Adrenal gland (tissue), 12 donors: ENCODE measurements around the gene TIGD1. TPM values are rescaled to one million over a fixed set of nuclear protein-coding genes. Genes with fewer than 3 reads are reported as not detected.
A peak's percentile ranks its signal among the peaks of the same experiment; 100 is the strongest.

Source experiments
- DNase-seq, 7 donors: peaks; one replicate each; pipeline ENCODE4 v3.0.0-alpha.2; 2019 to 2020
- H3K27ac ChIP-seq, 5 donors: fragments of 200-600 bp; sonication (generic) in 4 of 5; 1 replicate in 3 of 5; 2 replicates in 2 of 5; pipeline versions ENCODE4 v1.5.1 to v1.8.0; 2016 to 2020; ENCODE audit warnings: mild to moderate bottlenecking in 1 of 5
- H3K27me3 ChIP-seq: fragments of 200-600 bp; 2 replicates; pipeline ENCODE4 v1.8.0; 2021
- H3K36me3 ChIP-seq, 2 donors: fragments of 200-600 bp; replicated peaks in 1 of 2; 1 replicate in 1 of 2; 2 replicates in 1 of 2; pipeline versions ENCODE4 v1.5.1 to v1.8.0; 2018 to 2022
- H3K4me1 ChIP-seq, 2 donors: fragments of 200-600 bp; replicated peaks in 1 of 2; 1 replicate in 1 of 2; 2 replicates in 1 of 2; pipeline versions ENCODE4 v1.5.1 to v1.8.0; 2018 to 2021
- H3K4me3 ChIP-seq, 4 donors: fragments of 200-600 bp; sonication (generic) in 3 of 4; one replicate each; pipeline ENCODE4 v1.5.1; 2016 to 2018
- H3K9me3 ChIP-seq, 3 donors: fragments of 200-600 bp; sonication (generic) in 1 of 3; replicated peaks in 1 of 3; 1 replicate in 2 of 3; 2 replicates in 1 of 3; pipeline versions ENCODE4 v1.5.1 to v1.8.0; 2016 to 2021
- POLR2A ChIP-seq, 2 donors: fragments of 450-650 bp; IDR thresholded peaks; one replicate each; pipeline ENCODE4 v1.6.1; 2017; ENCODE audit warnings: antibody characterized with exemption in 2 of 2, mild to moderate bottlenecking in 2 of 2, moderate library complexity in 1 of 2
- WGBS, 4 donors: extraction: QIAGEN DNeasy Blood & Tissue Kit in 2 of 4; methylation state at CpG; one replicate each; pipeline versions ENCODE4 v1.1.5 to v1.1.7; 2013 to 2017; 5-methylcytosine and 5-hydroxymethylcytosine counted together
- intact Hi-C, 2 donors: fragments of 100-400 bp; cut with DNase I; formaldehyde crosslinking; loops; one replicate each; pipeline versions ENCODE4 v1.14.1 to v1.15.0; 2022 to 2023
- polyA plus RNA-seq, 3 donors: library from polyadenylated mRNA; stranded (reverse); fragments of 200-250 nt in 2 of 3; fragments of 350-450 nt in 1 of 3; fragmentation: Illumina TruSeq in 1 of 3; extraction: RNeasy Lipid Tissue Mini Kit (QIAGEN cat#74804) in 1 of 3; gene quantifications; one replicate each; pipeline ENCODE4 v1.2.3, GENCODE V29; 2013 to 2014
- total RNA-seq, 9 donors: library from RNA; depleted of rRNA in 4 of 9; stranded (reverse); fragments of >200 nt in 4 of 9; fragments of 120-200 nt in 1 of 9; fragmentation: NEBNext Ultra II Directional in 1 of 9; extraction: Animal tissue kit (Norgen Biotek cat#: 25700) in 1 of 9; gene quantifications; one replicate each; pipeline versions ENCODE4 v1.1.0 to v1.2.4, GENCODE V29; 2013 to 2023
- TF ChIP-seq, protein P1 (sequence below), 6 experiments: fragments of 450-650 bp in 4 of 6; fragments of 200-600 bp in 2 of 6; sonication (generic) in 1 of 6; IDR thresholded peaks; 1 replicate in 5 of 6; 2 replicates in 1 of 6; pipeline versions ENCODE4 v1.5.1 to v1.8.0; 2016 to 2021; ENCODE audit warnings: antibody characterized with exemption in 6 of 6, mild to moderate bottlenecking in 2 of 6, moderate library complexity in 1 of 6
- donor health status: healthy with polysubstance abuse.
- donor health status: Bipolar disorder and iron deficiency.
- donor health status: DM: yes; HTN: yes; CAD: no.
- donor health status: DM: no; HTN: no; CAD: no.
- donor health status: DM: no; HTN: no; CAD: no.
- donor health status: DM: yes; HTN: yes; CAD: no.

The TIGD1 gene
- total and polyA plus RNA-seq, 12 donors = 2.2 to 20.5 (median 4.4) TPM

DNA sequence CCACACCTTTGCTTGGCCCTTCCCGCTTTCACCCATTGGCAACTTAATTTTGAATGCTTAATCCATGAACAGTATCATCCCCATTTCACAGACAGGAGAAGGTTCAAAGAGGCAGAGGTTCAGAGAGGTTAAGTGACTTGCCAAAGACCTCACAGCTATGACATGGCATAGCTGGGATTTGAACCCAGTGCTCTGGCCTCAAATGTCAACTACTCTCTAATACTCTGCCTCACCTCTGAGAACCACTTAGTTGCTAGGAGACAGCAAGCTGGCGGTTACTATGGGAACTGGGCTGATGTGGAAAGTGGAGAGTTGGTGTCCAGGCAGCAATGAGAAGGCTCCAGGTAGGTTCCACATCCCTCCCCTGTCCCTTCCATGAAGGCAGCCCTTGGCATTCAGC lies 45.9 kb downstream of the TIGD1 start:
- no peak for TF ChIP-seq POLR2A (IDR thresholded peaks at IDR 0.05)
- TF ChIP-seq, protein P1, sequence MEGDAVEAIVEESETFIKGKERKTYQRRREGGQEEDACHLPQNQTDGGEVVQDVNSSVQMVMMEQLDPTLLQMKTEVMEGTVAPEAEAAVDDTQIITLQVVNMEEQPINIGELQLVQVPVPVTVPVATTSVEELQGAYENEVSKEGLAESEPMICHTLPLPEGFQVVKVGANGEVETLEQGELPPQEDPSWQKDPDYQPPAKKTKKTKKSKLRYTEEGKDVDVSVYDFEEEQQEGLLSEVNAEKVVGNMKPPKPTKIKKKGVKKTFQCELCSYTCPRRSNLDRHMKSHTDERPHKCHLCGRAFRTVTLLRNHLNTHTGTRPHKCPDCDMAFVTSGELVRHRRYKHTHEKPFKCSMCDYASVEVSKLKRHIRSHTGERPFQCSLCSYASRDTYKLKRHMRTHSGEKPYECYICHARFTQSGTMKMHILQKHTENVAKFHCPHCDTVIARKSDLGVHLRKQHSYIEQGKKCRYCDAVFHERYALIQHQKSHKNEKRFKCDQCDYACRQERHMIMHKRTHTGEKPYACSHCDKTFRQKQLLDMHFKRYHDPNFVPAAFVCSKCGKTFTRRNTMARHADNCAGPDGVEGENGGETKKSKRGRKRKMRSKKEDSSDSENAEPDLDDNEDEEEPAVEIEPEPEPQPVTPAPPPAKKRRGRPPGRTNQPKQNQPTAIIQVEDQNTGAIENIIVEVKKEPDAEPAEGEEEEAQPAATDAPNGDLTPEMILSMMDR (IDR thresholded peaks at IDR 0.05) = no peak
- no peaks in the 10 kb centered on the region for H3K27me3 ChIP-seq

DNA sequence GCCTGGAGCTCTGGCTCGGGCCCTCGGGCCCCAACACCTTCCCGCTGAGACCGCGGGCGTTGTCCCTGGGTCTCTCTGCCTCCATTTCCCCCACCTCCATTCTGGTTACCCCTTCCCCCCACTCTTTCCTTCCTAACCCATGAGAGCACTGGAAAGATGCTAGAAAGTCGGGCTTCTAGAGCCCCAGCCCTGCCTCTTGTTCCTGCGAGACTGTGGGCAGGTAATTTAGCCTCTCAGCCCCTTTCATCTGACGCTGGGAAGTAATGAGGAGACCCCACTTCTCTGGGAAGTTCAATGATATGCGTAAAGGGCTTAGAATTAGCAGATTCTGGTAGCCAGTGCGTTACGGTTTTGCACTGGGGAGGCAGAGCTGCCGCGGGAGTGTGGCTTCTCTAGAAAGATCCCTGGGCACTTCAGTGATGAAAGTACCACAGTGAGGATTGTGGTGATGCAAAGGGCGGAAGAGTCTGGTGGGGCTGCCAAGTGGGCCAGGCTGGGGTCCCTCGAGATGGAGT lies 46.5 kb downstream of the TIGD1 start:
- intact Hi-C loops = no loop called here
- no peak overlapping the region for H3K4me3 ChIP-seq
- H3K27me3 ChIP-seq = no peaks in the 10 kb centered on the region
- no peaks in the 10 kb centered on the region for H3K9me3 ChIP-seq
- TF ChIP-seq, protein P1 (IDR thresholded peaks at IDR 0.05) = no peak
- TF ChIP-seq POLR2A (IDR thresholded peaks at IDR 0.05) = no peak
- peak overlapping the region in 1 of 5 donors; percentile 44 for H3K27ac ChIP-seq
- WGBS, 4 donors = 59 to 68% (median 63%) methylated on average over 16 of the region's 16 CpGs
- no peaks in the 10 kb centered on the region for H3K36me3 ChIP-seq
- DNase-seq = no peak
- H3K4me1 ChIP-seq = peaks cover 16 to 27% of the 10 kb centered on the region in 2 donors

More for the DNA sequence above, 45.9 kb downstream of the TIGD1 start:
- Histone ChIP-seq H3K4me3 (no peak overlapping the region), H3K27ac (no peak overlapping the region), H3K9me3 (no peaks in the 10 kb centered on the region), H3K36me3 (no peaks in the 10 kb centered on the region), H3K4me1 (peaks cover 16 to 27% of the 10 kb centered on the region in 2 donors)
- intact Hi-C loops = no loop called here
- 64 to 90% (median 85%) methylated on average over 2 of the region's 2 CpGs for WGBS, 4 donors
- peak in 1 of 7 donors; percentile 67 for DNase-seq

DNA sequence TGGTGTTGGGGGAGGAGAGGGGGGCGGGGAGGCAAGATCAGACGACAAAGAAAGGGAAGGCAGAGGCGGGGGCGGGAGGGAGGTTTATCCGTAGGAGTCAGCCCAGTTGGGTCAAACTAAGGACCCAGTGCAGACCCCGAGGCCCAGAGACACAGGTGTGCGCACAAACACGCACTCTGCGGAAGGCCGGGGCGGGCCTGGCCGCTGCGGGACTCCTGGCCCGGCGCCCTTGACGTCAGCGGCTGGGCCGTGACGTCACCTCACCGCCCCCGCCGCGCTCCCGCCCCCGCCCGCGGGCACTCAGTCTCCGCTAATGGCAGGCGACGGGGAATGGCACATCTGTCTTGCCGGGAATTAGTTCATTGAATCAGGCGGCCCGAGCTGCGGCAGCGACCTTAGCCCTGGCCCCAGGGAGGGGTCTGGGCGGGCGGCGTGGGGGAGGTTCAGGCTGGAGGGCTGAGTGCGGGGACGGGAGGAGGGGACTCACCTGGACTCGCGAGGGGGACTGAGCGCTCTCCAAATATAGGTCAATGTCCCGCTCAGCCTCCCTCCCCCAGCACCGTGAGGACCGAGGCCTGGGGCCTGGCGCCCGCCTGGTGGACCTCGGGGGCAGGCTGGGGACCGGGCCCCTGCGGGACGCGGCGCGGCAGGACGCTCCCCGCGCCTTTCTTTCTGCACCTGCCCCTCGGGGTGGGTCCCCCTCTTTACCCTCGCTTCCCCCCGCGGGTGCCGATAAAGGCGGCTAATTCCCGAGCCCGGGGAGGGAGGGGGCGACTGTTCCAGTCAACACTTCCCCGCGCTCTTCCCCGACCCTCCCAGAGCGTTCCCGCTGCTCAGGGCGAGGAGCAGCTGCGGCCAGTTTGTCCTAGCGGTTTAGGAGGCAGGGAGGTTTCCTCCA lies 47.2 kb downstream of the TIGD1 start:
- Histone ChIP-seq H3K4me1 (peaks cover 16 to 27% of the 10 kb centered on the region in 2 donors), H3K36me3 (no peaks in the 10 kb centered on the region), H3K27ac (peak overlapping the region in 2 of 5 donors; percentile 44 to 89), H3K27me3 (no peaks in the 10 kb centered on the region), H3K4me3 (peak overlapping the region in 1 of 4 donors; percentile 52), H3K9me3 (no peaks in the 10 kb centered on the region)
- 15 to 47% (median 18%) methylated on average over 24 to 74 of the region's 75 CpGs for WGBS, 4 donors
- DNase-seq = peak; percentile 44 to 84 (median 68)
- intact Hi-C loops = no loop called here
- no peak for TF ChIP-seq POLR2A (IDR thresholded peaks at IDR 0.05)
- TF ChIP-seq, protein P1 (IDR thresholded peaks at IDR 0.05) = no peak

DNA sequence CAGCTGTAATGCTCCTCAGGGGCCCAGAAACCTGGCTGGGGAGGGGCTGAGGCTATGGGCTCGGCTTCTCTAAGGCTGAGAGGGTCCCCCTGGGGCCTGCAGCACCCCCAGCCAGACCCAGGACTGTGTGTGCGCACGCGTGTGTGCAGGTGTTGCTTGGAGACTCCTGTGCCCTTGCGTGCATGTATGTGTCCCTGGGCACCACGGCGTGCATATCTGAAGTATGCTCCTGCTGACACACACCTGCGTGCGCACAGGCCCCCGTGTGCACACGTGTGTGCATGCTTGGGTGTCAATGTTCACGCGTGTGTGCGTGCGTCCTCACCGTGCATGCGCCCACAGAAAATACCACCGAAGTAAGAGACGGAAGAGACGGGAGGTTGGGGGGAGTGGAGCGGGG lies 47.8 kb downstream of the TIGD1 start:
- Histone ChIP-seq H3K4me3 (peak overlapping the region in 1 of 4 donors; percentile 52), H3K9me3 (no peaks in the 10 kb centered on the region), H3K27me3 (no peaks in the 10 kb centered on the region), H3K27ac (peak overlapping the region in 2 of 5 donors; percentile 81 to 89), H3K4me1 (peaks cover 16 to 27% of the 10 kb centered on the region in 2 donors), H3K36me3 (no peaks in the 10 kb centered on the region)
- TF ChIP-seq, protein P1 (IDR thresholded peaks at IDR 0.05) = no peak
- no peak for TF ChIP-seq POLR2A (IDR thresholded peaks at IDR 0.05)
- peak in 5 of 7 donors; percentile 43 to 64 (median 49) for DNase-seq
- intact Hi-C loops = no loop called here
- WGBS, 4 donors = 2 to 19% (median 17%) methylated on average over 5 to 20 of the region's 21 CpGs
